ENCODE measurements around the gene OSCP1.

The OSCP1 gene

GRCh38 chr1:36401602-36402503, 48.4 kb downstream of the OSCP1 start:
- TF ChIP-seq ZFX (IDR thresholded peaks at IDR 0.05) (no peak), CTCF (conservative IDR thresholded peaks at IDR 0.05) (no peak)
- no peak overlapping the region for H3K27ac ChIP-seq

GRCh38 chr1:36400825-36401601, 49.2 kb downstream of the OSCP1 start:
- no peak overlapping the region for H3K27ac ChIP-seq
- TF ChIP-seq CTCF (conservative IDR thresholded peaks at IDR 0.05) (no peak), ZFX (IDR thresholded peaks at IDR 0.05) (no peak)

- TF ChIP-seq CTCF (conservative IDR thresholded peaks at IDR 0.05) (no peak), ZFX (IDR thresholded peaks at IDR 0.05) (no peak)
- H3K27ac ChIP-seq = no peak overlapping the region
Measured at GRCh38 chr1:36400514-36400824, 49.8 kb downstream of the OSCP1 start.

- H3K27ac ChIP-seq = peak overlapping the region; percentile 78
- TF ChIP-seq ZFX (IDR thresholded peaks at IDR 0.05) (no peak), CTCF (conservative IDR thresholded peaks at IDR 0.05) (no peak)
Measured at GRCh38 chr1:36398370-36398977, 51.8 kb downstream of the OSCP1 start.

- H3K27ac ChIP-seq = peak within 1 kb of the TSS; percentile 78
- TF ChIP-seq CTCF (conservative IDR thresholded peaks at IDR 0.05) (no peak), ZFX (IDR thresholded peaks at IDR 0.05) (peak; percentile 83)
Measured at GRCh38 chr1:36397378-36398230, 52.6 kb downstream of the OSCP1 start, which contains the start of gene LSM10. Gene LSM10 (minus strand): TSS chr1:36397908. CDS start chr1:36394129, 3,779 bp downstream.

GRCh38 chr1:36397083-36397377, 53.2 kb downstream of the OSCP1 start:
- TF ChIP-seq CTCF (conservative IDR thresholded peaks at IDR 0.05) (no peak), ZFX (IDR thresholded peaks at IDR 0.05) (no peak)
- peak overlapping the region; percentile 78 for H3K27ac ChIP-seq
